T-helper 9 cell (primary cell): ENCODE results near the gene POLR2F.

Experiments
- DNase-seq: peaks from one replicate; pipeline ENCODE4 v3.0.0-alpha.2; 2020

POLR2F gene

DNA sequence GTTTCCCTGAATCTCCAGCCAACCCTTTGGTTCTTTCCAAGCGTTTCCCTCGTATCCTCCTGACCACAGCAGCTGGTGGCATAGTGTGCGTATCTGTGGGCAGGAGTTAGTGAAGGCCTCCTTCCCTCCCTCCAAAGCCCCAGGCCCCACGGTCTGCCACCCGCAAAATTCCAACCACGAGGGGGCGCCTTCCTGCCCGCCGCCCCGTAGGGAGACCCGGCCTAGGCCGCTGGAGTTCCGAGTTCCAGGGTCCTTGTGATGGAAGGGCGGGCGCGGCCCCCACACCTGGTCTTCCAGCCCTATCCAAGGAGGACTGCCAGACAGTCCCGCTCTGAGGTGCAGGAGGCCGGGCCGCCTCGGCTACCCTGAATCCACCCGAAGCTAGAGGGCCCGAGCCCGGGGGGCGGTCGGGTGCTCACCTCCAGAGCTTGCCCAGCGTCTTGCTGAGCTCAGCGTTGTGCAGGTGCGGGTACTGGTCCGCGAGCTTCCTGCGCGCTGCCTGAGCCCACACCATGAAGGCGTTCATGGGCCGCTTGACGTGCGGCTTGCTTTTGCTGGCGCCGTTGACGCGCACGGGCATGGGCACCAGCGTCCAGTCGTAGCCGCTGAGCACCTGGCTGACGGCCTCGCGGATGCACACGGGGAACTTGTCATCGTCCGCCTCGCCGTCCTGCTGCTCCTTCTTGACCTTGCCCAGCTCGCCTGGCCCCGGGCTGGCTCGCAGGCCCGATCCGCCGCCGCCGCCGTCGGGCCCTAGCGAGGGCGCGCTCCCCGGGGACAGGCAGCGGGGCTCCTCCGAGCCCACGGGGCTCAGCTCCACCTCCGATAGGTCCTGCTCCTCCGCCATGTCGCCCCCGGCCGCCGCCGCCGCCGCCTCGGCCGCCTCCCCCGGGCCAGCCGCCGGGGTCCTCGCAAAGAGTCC is 29.7 kb downstream of the POLR2F start:
- DNase-seq, result no peak

- no peak for DNase-seq
These were observed 30.6 kb downstream of the POLR2F start, which contains the start of gene SOX10 for GRCh38 chr22:37983860-37984791. TSS of gene SOX10 (minus strand) at chr22:37984555. CDS start at chr22:37983784, 771 bp downstream.

- no peak for DNase-seq
These were observed 31.6 kb downstream of the POLR2F start for GRCh38 chr22:37985050-37985585.

- DNase-seq, result no peak
These were observed 32.3 kb downstream of the POLR2F start for GRCh38 chr22:37985751-37986281.

DNA sequence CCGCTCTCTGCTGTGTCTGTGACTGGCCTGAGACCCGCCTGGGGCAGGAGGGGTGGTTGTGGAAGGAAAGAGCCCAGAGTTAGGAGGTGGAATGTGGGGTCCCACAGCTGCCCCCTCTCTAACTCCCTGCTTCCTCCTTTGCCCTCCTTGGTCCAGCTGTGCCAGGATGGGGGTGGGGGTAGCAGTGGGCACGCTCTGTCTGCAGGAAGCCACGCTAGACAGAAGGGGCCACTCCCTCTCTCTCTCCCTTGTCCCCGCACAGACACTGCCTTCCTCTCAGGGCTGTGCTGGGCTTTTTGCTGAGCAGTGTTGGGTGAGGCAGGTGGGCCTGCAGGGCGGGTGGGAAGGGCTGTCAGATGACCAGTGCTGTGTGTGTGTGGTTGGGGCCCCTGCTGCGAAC is 32.9 kb downstream of the POLR2F start:
- no peak for DNase-seq

- no peak for DNase-seq
These were observed 35.9 kb downstream of the POLR2F start for GRCh38 chr22:37989146-37990045.

- DNase-seq, result no peak
These were observed 36.8 kb downstream of the POLR2F start for GRCh38 chr22:37990301-37990700.

DNA sequence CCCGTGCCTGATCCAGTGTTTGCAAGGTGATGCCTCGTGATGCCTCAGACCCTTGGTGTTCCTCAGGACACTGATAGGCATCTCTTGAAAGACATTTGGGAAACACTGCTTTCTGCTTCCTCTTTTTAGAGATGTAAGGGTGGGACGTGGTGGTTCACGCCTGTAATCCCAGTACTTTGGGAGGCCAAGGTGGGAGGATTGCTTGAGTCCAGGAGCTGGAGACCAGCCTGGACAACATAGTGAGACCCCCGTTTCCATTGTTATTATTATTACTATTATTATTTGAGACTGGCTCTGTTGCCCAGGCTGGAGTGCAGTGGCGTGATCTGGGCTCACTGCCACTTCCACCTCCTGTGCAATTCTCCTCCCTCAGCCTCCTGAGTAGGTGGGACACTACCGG is 37.4 kb downstream of the POLR2F start:
- DNase-seq, result no peak

DNA sequence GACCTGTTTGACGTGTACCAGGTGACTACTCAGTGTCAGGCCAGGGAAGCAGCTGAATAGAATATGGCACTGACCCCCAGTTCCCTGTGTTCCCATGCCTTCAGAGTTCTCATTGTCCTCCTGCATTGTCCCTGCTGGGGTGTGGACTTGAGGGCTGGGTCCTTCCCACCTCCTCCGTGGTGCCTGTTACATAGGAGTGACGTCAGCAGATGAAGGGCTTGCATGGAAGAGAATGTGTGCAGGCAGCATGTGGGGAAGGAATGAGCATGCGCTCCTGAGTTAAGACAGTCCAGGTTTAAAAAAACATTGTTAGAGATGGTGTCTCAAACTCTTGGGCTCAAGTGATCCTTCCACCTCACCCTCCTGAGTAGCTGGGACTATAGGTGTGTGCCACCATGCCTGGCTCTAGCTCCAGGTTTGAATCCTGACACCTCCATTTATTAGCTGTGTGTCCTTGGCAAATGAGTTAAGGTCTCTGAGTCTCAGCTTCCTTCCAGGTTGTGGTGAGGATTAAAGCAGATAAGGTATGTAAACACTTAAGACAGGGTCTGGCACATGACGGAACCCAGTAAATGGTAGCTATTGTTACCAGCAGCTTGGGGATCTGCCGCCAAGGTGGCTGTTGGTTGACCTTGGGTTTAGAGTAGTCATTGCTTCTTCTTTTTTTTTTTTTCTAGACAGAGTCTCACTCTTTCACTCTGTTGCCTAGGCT is 38.4 kb downstream of the POLR2F start:
- DNase-seq, result no peak

DNA sequence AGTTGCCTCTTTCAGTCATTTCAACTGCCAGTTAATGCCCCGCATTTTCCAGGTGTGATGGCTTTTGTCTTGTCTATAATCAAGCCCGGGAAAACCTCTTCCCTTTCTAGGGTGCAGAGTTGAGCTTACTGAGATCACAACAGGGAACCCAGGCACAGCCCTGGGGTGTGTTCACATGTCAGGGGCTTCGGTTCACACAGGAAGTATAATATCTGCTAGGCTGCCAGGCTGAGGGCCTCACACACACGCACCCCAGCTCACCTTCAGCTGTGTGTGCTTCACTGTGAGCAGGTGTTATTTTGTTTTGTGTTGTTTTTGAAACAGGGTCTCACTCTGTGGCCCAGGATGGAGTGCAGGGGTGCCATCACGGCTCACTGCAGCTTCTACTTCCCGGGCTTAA is 40.5 kb downstream of the POLR2F start:
- no peak for DNase-seq

DNA sequence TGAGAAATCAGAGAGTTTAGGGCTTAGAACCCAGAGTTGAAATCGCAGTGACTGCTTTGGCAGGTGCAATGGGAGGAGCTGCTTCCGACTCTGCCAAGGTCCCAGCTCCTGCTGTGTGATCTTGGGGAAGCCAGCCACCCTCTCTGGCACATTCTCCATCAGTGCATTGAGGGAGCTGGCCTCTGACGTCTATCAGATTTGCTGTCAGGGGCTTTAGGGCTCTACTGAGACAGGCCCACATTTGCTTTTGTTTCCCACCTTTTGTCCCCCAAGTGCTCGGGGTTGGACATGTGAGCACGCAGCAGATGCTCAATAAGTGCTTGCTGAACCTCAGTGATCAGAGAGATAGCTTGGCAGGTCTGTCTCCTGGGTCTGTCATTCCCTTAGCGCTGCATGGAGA is 41.5 kb downstream of the POLR2F start:
- DNase-seq, result no peak

GRCh38 chr22:37995460-37995859 is 42.0 kb downstream of the POLR2F start:
- DNase-seq, result no peak

DNA sequence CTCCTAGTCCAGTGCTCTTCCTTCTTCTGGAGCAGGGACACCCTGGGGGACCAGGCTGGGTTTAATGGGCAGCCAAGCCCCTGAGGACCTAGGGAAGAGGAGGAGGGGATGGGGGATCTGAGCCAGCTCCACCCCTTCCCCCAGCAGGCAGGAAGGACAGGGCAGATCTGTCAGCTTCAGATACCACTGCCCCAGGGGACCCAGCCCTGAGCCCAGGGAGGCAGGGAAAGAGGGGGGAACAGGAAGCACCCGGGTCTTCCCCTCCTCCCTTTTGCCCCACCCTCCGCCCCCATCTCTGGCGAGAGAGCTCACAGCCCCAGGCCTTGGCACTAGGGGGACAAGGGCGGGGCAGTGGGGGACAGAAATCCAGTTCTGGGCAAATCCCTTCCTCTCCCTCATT is 42.6 kb downstream of the POLR2F start:
- DNase-seq, result no peak

- no peak for DNase-seq
These were observed 43.2 kb downstream of the POLR2F start for GRCh38 chr22:37996515-37997246.

GRCh38 chr22:37998543-37998942 is 45.0 kb downstream of the POLR2F start:
- no peak for DNase-seq

GRCh38 chr22:37999236-37999635 is 45.7 kb downstream of the POLR2F start:
- no peak for DNase-seq

GRCh38 chr22:37999640-38000272 is 46.3 kb downstream of the POLR2F start:
- DNase-seq, result no peak

GRCh38 chr22:38005943-38006342 is 52.4 kb downstream of the POLR2F start:
- no peak for DNase-seq

DNA sequence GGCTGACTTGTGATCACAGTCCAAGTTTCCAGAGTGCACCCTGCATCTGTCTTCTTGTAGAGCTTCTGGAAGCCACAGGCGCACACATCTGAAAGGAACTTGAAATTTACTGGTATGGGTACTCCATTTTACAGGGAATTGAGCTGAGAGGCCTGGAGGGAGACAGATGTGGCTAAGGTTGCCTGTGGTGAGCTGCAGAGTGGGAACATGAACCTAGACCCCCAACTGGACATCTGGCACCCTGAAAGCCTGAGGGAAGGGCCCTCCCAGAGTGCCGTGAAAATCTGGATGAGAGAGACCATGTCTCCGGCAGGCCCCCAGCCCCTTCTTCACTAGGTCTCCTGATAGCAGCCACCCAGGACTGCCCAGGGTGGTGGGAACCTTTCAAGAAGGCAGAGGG is 53.4 kb downstream of the POLR2F start:
- DNase-seq, result no peak

GRCh38 chr22:38007330-38007902 is 53.9 kb downstream of the POLR2F start:
- no peak for DNase-seq
